ENCODE results near the gene GLIS1. TPM values are rescaled to one million over a fixed set of nuclear protein-coding genes. Genes with fewer than 3 reads are reported as not detected.

The GLIS1 gene
- total RNA-seq, 1 experiment from 2014 or later, result 0.28 TPM

DNA sequence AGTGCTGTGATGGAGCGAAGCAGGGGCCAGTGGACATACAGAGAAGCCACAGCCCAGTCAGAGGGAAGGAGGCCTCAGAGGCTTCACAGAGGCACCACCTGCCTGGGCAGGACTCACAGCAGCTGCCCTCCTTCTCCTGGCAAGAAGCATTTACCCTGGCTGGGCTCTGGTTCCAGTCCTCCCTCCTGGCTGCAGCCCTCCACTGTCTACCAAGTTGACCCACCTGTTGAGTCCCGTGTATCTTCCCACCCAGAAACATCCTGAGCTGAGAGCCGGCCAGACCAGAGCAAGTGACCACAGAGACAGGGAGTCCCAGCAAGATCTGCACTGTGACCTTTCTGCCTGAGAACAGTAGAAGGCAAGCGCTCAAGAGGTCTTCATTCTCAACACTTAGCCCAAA, 49.7 kb downstream of the GLIS1 start:
- no peak overlapping the region for H2BK15ac ChIP-seq (ENCODE audit: low read depth, low read length)
- no peak overlapping the region for H3K27ac ChIP-seq (ENCODE audit: insufficient read length, low read depth, low read length)
- no peaks in the 10 kb centered on the region for H4K20me1 ChIP-seq (ENCODE audit: control insufficient read depth, insufficient read depth, insufficient read length)
- no peak overlapping the region for H4K8ac ChIP-seq (replicated peaks; ENCODE audit: insufficient read length, low read depth, low read length)
- H3K9ac ChIP-seq (ENCODE audit: extremely low read depth, insufficient read length, low read length), result no peak overlapping the region
- H2AK5ac ChIP-seq (ENCODE audit: insufficient read length, low read length), result no peak overlapping the region
- no peaks in the 10 kb centered on the region for H3K79me1 ChIP-seq (ENCODE audit: insufficient read depth, low read depth, low read length, poor library complexity, severe bottlenecking)
- H3K79me2 ChIP-seq (ENCODE audit: insufficient read depth, low read length), result no peaks in the 10 kb centered on the region
- no peak overlapping the region for H4K91ac ChIP-seq (ENCODE audit: insufficient read length, low read depth, low read length)
- H2BK120ac ChIP-seq (ENCODE audit: low read depth, low read length, poor library complexity, severe bottlenecking), result no peak overlapping the region
- no peaks in the 10 kb centered on the region for H3K9me3 ChIP-seq (ENCODE audit: control insufficient read depth, low read depth, low read length)
- no peak overlapping the region for H3K4ac ChIP-seq (ENCODE audit: low read depth, low read length)
- no peak overlapping the region for H2AFZ ChIP-seq (ENCODE audit: low read length)
- Mint-ChIP-seq H3K27ac (no peak overlapping the region), H3K27me3 (ENCODE audit: low read depth) (peaks cover 26% of the 10 kb centered on the region), H3K4me1 (peaks cover 28 to 44% of the 10 kb centered on the region in 2 experiments), H3K36me3 (ENCODE audit: insufficient read depth in 1 of 3, low read depth in 3 of 3) (no peaks in the 10 kb centered on the region), H3K9me3 (no peaks in the 10 kb centered on the region), H3K4me3 (no peak overlapping the region)
- H2BK12ac ChIP-seq (ENCODE audit: insufficient read length, low read depth, low read length), result no peak overlapping the region
- no peak overlapping the region for H3K56ac ChIP-seq (ENCODE audit: insufficient read length, low read depth, low read length)
- no peak for DNase-seq
- H3K4me1 ChIP-seq (ENCODE audit: insufficient read depth, low read length), result peaks cover 4% of the 10 kb centered on the region; the same call in 1 of the 2 replicates
- no CpG with 5 or more reads among the region's 4 CpGs for WGBS (ENCODE audit: extremely low coverage, insufficient read length, low lambda C conversion rate)
- no peak for TF ChIP-seq CTCF (conservative IDR thresholded peaks at IDR 0.05)
- H2BK20ac ChIP-seq (ENCODE audit: low read depth, low read length, poor library complexity, severe bottlenecking), result no peak overlapping the region
- no peaks in the 10 kb centered on the region for H3K23me2 ChIP-seq (ENCODE audit: insufficient read length, low read depth, low read length, poor library complexity, severe bottlenecking)
- H3K23ac ChIP-seq (ENCODE audit: insufficient read length, low read depth, low read length), result no peak overlapping the region
- no peak overlapping the region for H2BK5ac ChIP-seq (ENCODE audit: insufficient read length, low read length)
- H3K18ac ChIP-seq (ENCODE audit: insufficient read length, low read depth, low read length), result no peak overlapping the region
- no peak overlapping the region for H4K5ac ChIP-seq (ENCODE audit: insufficient read length, low read depth, low read length)
- no peaks in the 10 kb centered on the region; the same call in 1 of the 2 replicates for H3K27me3 ChIP-seq (ENCODE audit: insufficient read depth, low read length)
- H3K4me2 ChIP-seq (ENCODE audit: insufficient read depth, insufficient read length, low read length), result no peak overlapping the region
- H3K14ac ChIP-seq (ENCODE audit: insufficient read depth, low read length), result peak overlapping the region; percentile 32; the same call in 1 of the 2 replicates
- no peak overlapping the region for H3T11ph ChIP-seq (ENCODE audit: low read length)
